VCaP (cell line): ENCODE measurements around the gene GARNL3.

Source experiments
- H3K27ac ChIP-seq: fragments of 450-650 bp; 2 replicates; pipeline ENCODE4 v1.5.1; 2017
- CTCF ChIP-seq: fragments of 450-650 bp; conservative IDR thresholded peaks from 2 replicates; pipeline ENCODE4 v1.5.1; 2017; ENCODE audit warnings: mild to moderate bottlenecking, moderate library complexity

GARNL3 gene

GRCh38 chr9:127411122-127411521, 146.5 kb downstream of the GARNL3 start:
- no peak overlapping the region for H3K27ac ChIP-seq
- TF ChIP-seq CTCF, result no peak

- H3K27ac ChIP-seq, result no peak overlapping the region
- no peak for TF ChIP-seq CTCF
These were observed 150.6 kb downstream of the GARNL3 start for GRCh38 chr9:127415141-127415540.

- TF ChIP-seq CTCF, result no peak
- no peak overlapping the region for H3K27ac ChIP-seq
These were observed 151.1 kb downstream of the GARNL3 start for GRCh38 chr9:127415657-127416056.

- TF ChIP-seq CTCF, result no peak
- no peak overlapping the region for H3K27ac ChIP-seq
These were observed 152.8 kb downstream of the GARNL3 start for GRCh38 chr9:127417131-127418036.

- H3K27ac ChIP-seq, result no peak overlapping the region
- TF ChIP-seq CTCF, result peak; percentile 5; the same call in 1 of the 2 replicates
These were observed 153.5 kb downstream of the GARNL3 start for GRCh38 chr9:127418037-127418471.

GRCh38 chr9:127419348-127419747, 154.8 kb downstream of the GARNL3 start:
- TF ChIP-seq CTCF, result no peak
- H3K27ac ChIP-seq, result no peak overlapping the region

- no peak overlapping the region for H3K27ac ChIP-seq
- no peak for TF ChIP-seq CTCF
These were observed 156.5 kb downstream of the GARNL3 start for GRCh38 chr9:127421057-127421456.
